Right atrium auricular region (tissue), 2 donors: ENCODE results near the gene NOS1AP. TPM values are rescaled to one million over a fixed set of nuclear protein-coding genes. Genes with fewer than 3 reads are reported as not detected.

Experiments
- DNase-seq: peaks from one replicate; pipeline ENCODE4 v3.0.0-alpha.2; 2019; ENCODE audit warnings: low spot score
- H3K27ac ChIP-seq, 2 donors: fragments of 200-600 bp; sonication (generic); 1 replicate in 1 of 2; 2 replicates in 1 of 2; pipeline ENCODE4 v1.5.1; 2016 to 2019
- H3K27me3 ChIP-seq, 2 donors: fragments of 200-600 bp; sonication (generic); one replicate each; pipeline versions ENCODE4 v1.5.1 to v1.6.0; 2017 to 2019
- H3K36me3 ChIP-seq: fragments of 200-600 bp; sonication (generic); one replicate; pipeline ENCODE4 v1.5.1; 2016
- H3K4me1 ChIP-seq, 2 donors: fragments of 200-600 bp; sonication (generic); one replicate each; pipeline versions ENCODE4 v1.5.1 to v1.6.0; 2017 to 2019
- H3K4me3 ChIP-seq, 2 donors: fragments of 200-600 bp; sonication (generic); 1 replicate in 1 of 2; 2 replicates in 1 of 2; pipeline ENCODE4 v1.5.1; 2017 to 2019; ENCODE audit warnings: mild to moderate bottlenecking in 1 of 2, moderate library complexity in 1 of 2
- H3K9me3 ChIP-seq, 2 donors: fragments of 200-600 bp; sonication (generic); one replicate each; pipeline ENCODE4 v1.5.1; 2019
- total RNA-seq, 2 donors: library from RNA; depleted of rRNA; stranded (reverse); fragments of >200 nt; gene quantifications; one replicate each; pipeline ENCODE4 v1.1.0, GENCODE V29; 2016
- TF ChIP-seq, protein P1 (sequence below), 2 donors: fragments of 200-600 bp; sonication (generic); IDR thresholded peaks; one replicate each; pipeline ENCODE4 v1.5.1; 2019; ENCODE audit warnings: antibody characterized with exemption in 2 of 2

Gene NOS1AP
- total RNA-seq, 2 donors from 2014 or later = 2.2 to 2.4 TPM

- TF ChIP-seq, protein P1, sequence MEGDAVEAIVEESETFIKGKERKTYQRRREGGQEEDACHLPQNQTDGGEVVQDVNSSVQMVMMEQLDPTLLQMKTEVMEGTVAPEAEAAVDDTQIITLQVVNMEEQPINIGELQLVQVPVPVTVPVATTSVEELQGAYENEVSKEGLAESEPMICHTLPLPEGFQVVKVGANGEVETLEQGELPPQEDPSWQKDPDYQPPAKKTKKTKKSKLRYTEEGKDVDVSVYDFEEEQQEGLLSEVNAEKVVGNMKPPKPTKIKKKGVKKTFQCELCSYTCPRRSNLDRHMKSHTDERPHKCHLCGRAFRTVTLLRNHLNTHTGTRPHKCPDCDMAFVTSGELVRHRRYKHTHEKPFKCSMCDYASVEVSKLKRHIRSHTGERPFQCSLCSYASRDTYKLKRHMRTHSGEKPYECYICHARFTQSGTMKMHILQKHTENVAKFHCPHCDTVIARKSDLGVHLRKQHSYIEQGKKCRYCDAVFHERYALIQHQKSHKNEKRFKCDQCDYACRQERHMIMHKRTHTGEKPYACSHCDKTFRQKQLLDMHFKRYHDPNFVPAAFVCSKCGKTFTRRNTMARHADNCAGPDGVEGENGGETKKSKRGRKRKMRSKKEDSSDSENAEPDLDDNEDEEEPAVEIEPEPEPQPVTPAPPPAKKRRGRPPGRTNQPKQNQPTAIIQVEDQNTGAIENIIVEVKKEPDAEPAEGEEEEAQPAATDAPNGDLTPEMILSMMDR (IDR thresholded peaks at IDR 0.05) = no peak
- no peak overlapping the region for H3K4me3 ChIP-seq
- no peaks in the 10 kb centered on the region for H3K27me3 ChIP-seq
- H3K9me3 ChIP-seq = no peaks in the 10 kb centered on the region
- no peaks in the 10 kb centered on the region for H3K4me1 ChIP-seq
- no peak for DNase-seq
- H3K27ac ChIP-seq = no peak overlapping the region
- H3K36me3 ChIP-seq = no peaks in the 10 kb centered on the region
Observed at GRCh38 chr1:162397943-162398560, 328.6 kb downstream of the NOS1AP start.

- Histone ChIP-seq H3K4me1 (no peaks in the 10 kb centered on the region), H3K9me3 (no peaks in the 10 kb centered on the region), H3K4me3 (no peak overlapping the region), H3K27ac (no peak overlapping the region), H3K36me3 (no peaks in the 10 kb centered on the region), H3K27me3 (no peaks in the 10 kb centered on the region)
- DNase-seq = no peak
- TF ChIP-seq, protein P1 (IDR thresholded peaks at IDR 0.05) = no peak
Observed at GRCh38 chr1:162398999-162399580, 329.6 kb downstream of the NOS1AP start.

DNA sequence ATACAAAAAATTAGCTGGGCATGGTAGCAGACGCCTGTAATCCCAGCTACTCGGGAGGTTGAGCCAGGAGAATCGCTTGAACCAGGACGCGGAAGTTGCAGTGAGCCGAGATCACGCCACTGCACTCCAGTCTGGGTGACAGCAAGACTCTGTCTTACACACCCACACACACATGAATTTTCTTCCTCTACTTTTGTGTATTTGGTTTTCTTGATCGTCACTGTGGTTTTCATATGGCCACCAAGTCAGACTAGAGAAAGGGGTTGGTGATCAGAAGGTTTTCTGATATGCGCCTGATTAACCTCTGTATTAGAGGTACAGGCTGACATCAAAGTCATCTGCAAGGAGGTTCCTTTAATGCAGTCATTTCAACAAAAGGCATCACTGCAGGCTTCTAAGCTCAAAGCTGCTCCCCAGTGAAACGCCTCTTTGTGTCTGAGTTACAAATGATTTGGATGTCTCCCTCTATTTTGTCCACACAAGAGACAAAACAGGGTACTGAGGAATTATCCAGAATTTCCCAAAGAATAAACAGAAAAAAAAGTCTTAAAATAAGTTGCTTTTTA is 331.4 kb downstream of the NOS1AP start:
- Histone ChIP-seq H3K9me3 (no peaks in the 10 kb centered on the region), H3K27me3 (no peaks in the 10 kb centered on the region), H3K36me3 (no peaks in the 10 kb centered on the region), H3K4me1 (no peaks in the 10 kb centered on the region), H3K4me3 (no peak overlapping the region), H3K27ac (no peak overlapping the region)
- TF ChIP-seq, protein P1 (IDR thresholded peaks at IDR 0.05) = no peak
- DNase-seq = no peak

GRCh38 chr1:162404550-162405160 is 335.2 kb downstream of the NOS1AP start:
- no peaks in the 10 kb centered on the region for H3K27me3 ChIP-seq
- no peak overlapping the region for H3K4me3 ChIP-seq
- TF ChIP-seq, protein P1 (IDR thresholded peaks at IDR 0.05) = no peak

GRCh38 chr1:162405800-162406199 is 336.3 kb downstream of the NOS1AP start:
- H3K36me3 ChIP-seq = no peaks in the 10 kb centered on the region
- no peak overlapping the region for H3K4me3 ChIP-seq
- H3K27ac ChIP-seq = no peak overlapping the region
- DNase-seq = no peak
- no peaks in the 10 kb centered on the region for H3K9me3 ChIP-seq
- H3K4me1 ChIP-seq = no peaks in the 10 kb centered on the region
- H3K27me3 ChIP-seq = no peaks in the 10 kb centered on the region
- TF ChIP-seq, protein P1 (IDR thresholded peaks at IDR 0.05) = no peak

More at GRCh38 chr1:162404550-162405160, 335.2 kb downstream of the NOS1AP start:
- no peaks in the 10 kb centered on the region for H3K9me3 ChIP-seq
- no peaks in the 10 kb centered on the region for H3K36me3 ChIP-seq
- H3K4me1 ChIP-seq = no peaks in the 10 kb centered on the region
- H3K27ac ChIP-seq = no peak overlapping the region
- no peak for DNase-seq
